SK-N-SH treated with all-trans-retinoic acid at 6 μM for 48 hours (cell line): ENCODE data around the gene NAP1L4.

Experiments used
- ATAC-seq: fragments of 200-7000 bp; cut with Tn5 transposase; 3 replicates; pipeline ENCODE4 v1.9.1; 2020; ENCODE audit warnings: mild to moderate bottlenecking, moderate library complexity
- ARNTL ChIP-seq: fragments of 450-650 bp; formaldehyde crosslinking; IDR thresholded peaks from 2 replicates; pipeline ENCODE4 v1.5.0; 2020; ENCODE audit warnings: low read depth, mild to moderate bottlenecking, moderate library complexity, borderline replicate concordance
- BACH2 ChIP-seq: fragments of 250-450 bp; sonication (Bioruptor Pico); IDR thresholded peaks from 2 replicates; pipeline ENCODE4 v1.9.0; 2021; ENCODE audit warnings: mild to moderate bottlenecking, borderline replicate concordance
- CSDC2 ChIP-seq: fragments of 250-450 bp; sonication (Bioruptor Pico); IDR thresholded peaks from 2 replicates; pipeline ENCODE4 v1.5.0; 2020; ENCODE audit warnings: mild to moderate bottlenecking, moderate library complexity
- CSRNP3 ChIP-seq: fragments of 250-450 bp; sonication (Bioruptor Pico); IDR thresholded peaks from 2 replicates; pipeline ENCODE4 v1.5.1; 2021; ENCODE audit warnings: mild to moderate bottlenecking, moderate library complexity
- ESRRG ChIP-seq: fragments of 250-450 bp; sonication (Bioruptor Pico); IDR thresholded peaks from 2 replicates; pipeline ENCODE4 v1.6.1; 2021; ENCODE audit warnings: mild to moderate bottlenecking
- GLIS3 ChIP-seq: fragments of 250-450 bp; sonication (Bioruptor Pico); IDR thresholded peaks from 2 replicates; pipeline ENCODE4 v1.5.0; 2020; ENCODE audit warnings: mild to moderate bottlenecking, moderate library complexity
- ISL1 ChIP-seq: fragments of 250-450 bp; sonication (Bioruptor Pico); IDR thresholded peaks from 2 replicates; pipeline ENCODE4 v2.1.2; 2022; ENCODE audit warnings: mild to moderate bottlenecking, moderate library complexity
- OSR1 ChIP-seq: fragments of 250-450 bp; sonication (Bioruptor Pico); IDR thresholded peaks from 2 replicates; pipeline ENCODE4 v1.8.0; 2022; ENCODE audit warnings: moderate library complexity, mild to moderate bottlenecking, inconsistent platforms
- PPARA ChIP-seq: fragments of 250-450 bp; sonication (Bioruptor Pico); IDR thresholded peaks from 2 replicates; pipeline ENCODE4 v1.5.0; 2020; ENCODE audit warnings: mild to moderate bottlenecking, borderline replicate concordance
- RARB ChIP-seq: fragments of 250-450 bp; sonication (Bioruptor Pico); IDR thresholded peaks from 2 replicates; pipeline ENCODE4 v1.8.0; 2021; ENCODE audit warnings: mild to moderate bottlenecking, moderate library complexity
- SNAI2 ChIP-seq: fragments of 250-450 bp; sonication (Bioruptor Pico); IDR thresholded peaks from 2 replicates; pipeline ENCODE4 v1.5.0; 2020; ENCODE audit warnings: mild to moderate bottlenecking, moderate library complexity
- TCF4 ChIP-seq: fragments of 250-450 bp; sonication (Bioruptor Pico); IDR thresholded peaks from 2 replicates; pipeline ENCODE4 v1.8.0; 2021; ENCODE audit warnings: mild to moderate bottlenecking, moderate library complexity, borderline replicate concordance
- TOX ChIP-seq: fragments of 250-450 bp; sonication (Bioruptor Pico); IDR thresholded peaks from 2 replicates; pipeline ENCODE4 v1.8.0; 2021; ENCODE audit warnings: mild to moderate bottlenecking, moderate library complexity, borderline replicate concordance
- TSHZ2 ChIP-seq: fragments of 250-450 bp; sonication (Bioruptor Pico); IDR thresholded peaks from 2 replicates; pipeline ENCODE4 v1.5.0; 2020; ENCODE audit warnings: mild to moderate bottlenecking, moderate library complexity
- ZC3H10 ChIP-seq: fragments of 250-450 bp; sonication (Bioruptor Pico); IDR thresholded peaks from 2 replicates; pipeline ENCODE4 v1.5.1; 2021; ENCODE audit warnings: mild to moderate bottlenecking, moderate library complexity
- ZFP3 ChIP-seq: fragments of 250-450 bp; sonication (Bioruptor Pico); IDR thresholded peaks from 2 replicates; pipeline ENCODE4 v1.5.0; 2020; ENCODE audit warnings: mild to moderate bottlenecking, moderate library complexity
- ZFP30 ChIP-seq: fragments of 450-650 bp; formaldehyde crosslinking; IDR thresholded peaks from 2 replicates; pipeline ENCODE4 v1.5.0; 2022; ENCODE audit warnings: mild to moderate bottlenecking, moderate library complexity
- ZNF70 ChIP-seq: fragments of 450-650 bp; formaldehyde crosslinking; IDR thresholded peaks from 2 replicates; pipeline ENCODE4 v1.5.0; 2020; ENCODE audit warnings: mild to moderate bottlenecking, moderate library complexity
- TF ChIP-seq, protein P1 (sequence below): fragments of 250-450 bp; sonication (Bioruptor Pico); IDR thresholded peaks from 2 replicates; pipeline ENCODE4 v1.8.0; 2020; ENCODE audit warnings: mild to moderate bottlenecking, moderate library complexity, borderline replicate concordance
- TF ChIP-seq, protein P2 (sequence below): fragments of 250-450 bp; sonication (Bioruptor Pico); IDR thresholded peaks from 2 replicates; pipeline ENCODE4 v1.5.1; 2020; ENCODE audit warnings: low read depth, mild to moderate bottlenecking, moderate library complexity
- TF ChIP-seq, protein P3 (sequence below): fragments of 250-450 bp; sonication (Bioruptor Pico); IDR thresholded peaks from 2 replicates; pipeline ENCODE4 v1.8.0; 2021; ENCODE audit warnings: low read depth, mild to moderate bottlenecking, moderate library complexity, borderline replicate concordance

The NAP1L4 gene

DNA sequence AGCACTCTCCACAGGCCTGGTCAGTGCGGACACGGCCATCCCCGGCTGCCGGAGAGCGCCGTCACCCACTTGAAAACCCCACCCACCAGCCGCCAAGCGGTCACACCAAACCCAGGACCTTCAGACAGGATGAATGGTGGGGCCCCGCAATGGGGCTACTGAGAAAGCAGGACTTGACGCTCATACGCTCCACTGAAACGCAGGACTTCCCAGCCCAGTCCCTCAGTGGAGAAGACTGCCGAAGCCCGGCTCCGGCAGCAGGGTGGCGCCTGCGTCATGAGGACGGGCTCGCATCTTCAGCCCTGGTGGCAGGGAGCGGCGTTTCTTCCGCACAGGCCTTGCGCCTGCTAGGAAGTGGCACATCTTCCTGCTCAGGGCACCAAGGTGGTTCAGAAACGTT lies 47.6 kb downstream of the NAP1L4 start:
- no peak for ATAC-seq
- TF ChIP-seq ZNF70 (no peak), CSRNP3 (no peak), OSR1 (CRISPR knock-in tag) (no peak), TSHZ2 (CRISPR knock-in tag) (no peak), ZC3H10 (no peak), TCF4 (no peak), ZFP30 (CRISPR knock-in tag) (no peak), TOX (CRISPR knock-in tag) (no peak), ARNTL (CRISPR knock-in tag) (no peak), GLIS3 (CRISPR knock-in tag) (no peak), CSDC2 (CRISPR knock-in tag) (no peak), BACH2 (CRISPR knock-in tag) (no peak), SNAI2 (CRISPR knock-in tag) (no peak)
- TF ChIP-seq, protein P1, sequence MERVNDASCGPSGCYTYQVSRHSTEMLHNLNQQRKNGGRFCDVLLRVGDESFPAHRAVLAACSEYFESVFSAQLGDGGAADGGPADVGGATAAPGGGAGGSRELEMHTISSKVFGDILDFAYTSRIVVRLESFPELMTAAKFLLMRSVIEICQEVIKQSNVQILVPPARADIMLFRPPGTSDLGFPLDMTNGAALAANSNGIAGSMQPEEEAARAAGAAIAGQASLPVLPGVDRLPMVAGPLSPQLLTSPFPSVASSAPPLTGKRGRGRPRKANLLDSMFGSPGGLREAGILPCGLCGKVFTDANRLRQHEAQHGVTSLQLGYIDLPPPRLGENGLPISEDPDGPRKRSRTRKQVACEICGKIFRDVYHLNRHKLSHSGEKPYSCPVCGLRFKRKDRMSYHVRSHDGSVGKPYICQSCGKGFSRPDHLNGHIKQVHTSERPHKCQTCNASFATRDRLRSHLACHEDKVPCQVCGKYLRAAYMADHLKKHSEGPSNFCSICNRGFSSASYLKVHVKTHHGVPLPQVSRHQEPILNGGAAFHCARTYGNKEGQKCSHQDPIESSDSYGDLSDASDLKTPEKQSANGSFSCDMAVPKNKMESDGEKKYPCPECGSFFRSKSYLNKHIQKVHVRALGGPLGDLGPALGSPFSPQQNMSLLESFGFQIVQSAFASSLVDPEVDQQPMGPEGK (CRISPR knock-in tag): no peak
- TF ChIP-seq, protein P2, sequence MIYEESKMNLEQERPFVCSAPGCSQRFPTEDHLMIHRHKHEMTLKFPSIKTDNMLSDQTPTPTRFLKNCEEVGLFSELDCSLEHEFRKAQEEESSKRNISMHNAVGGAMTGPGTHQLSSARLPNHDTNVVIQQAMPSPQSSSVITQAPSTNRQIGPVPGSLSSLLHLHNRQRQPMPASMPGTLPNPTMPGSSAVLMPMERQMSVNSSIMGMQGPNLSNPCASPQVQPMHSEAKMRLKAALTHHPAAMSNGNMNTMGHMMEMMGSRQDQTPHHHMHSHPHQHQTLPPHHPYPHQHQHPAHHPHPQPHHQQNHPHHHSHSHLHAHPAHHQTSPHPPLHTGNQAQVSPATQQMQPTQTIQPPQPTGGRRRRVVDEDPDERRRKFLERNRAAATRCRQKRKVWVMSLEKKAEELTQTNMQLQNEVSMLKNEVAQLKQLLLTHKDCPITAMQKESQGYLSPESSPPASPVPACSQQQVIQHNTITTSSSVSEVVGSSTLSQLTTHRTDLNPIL: no peak
- TF ChIP-seq, protein P3, sequence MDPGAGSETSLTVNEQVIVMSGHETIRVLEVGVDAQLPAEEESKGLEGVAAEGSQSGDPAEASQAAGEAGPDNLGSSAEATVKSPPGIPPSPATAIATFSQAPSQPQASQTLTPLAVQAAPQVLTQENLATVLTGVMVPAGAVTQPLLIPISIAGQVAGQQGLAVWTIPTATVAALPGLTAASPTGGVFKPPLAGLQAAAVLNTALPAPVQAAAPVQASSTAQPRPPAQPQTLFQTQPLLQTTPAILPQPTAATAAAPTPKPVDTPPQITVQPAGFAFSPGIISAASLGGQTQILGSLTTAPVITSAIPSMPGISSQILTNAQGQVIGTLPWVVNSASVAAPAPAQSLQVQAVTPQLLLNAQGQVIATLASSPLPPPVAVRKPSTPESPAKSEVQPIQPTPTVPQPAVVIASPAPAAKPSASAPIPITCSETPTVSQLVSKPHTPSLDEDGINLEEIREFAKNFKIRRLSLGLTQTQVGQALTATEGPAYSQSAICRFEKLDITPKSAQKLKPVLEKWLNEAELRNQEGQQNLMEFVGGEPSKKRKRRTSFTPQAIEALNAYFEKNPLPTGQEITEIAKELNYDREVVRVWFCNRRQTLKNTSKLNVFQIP: no peak

DNA sequence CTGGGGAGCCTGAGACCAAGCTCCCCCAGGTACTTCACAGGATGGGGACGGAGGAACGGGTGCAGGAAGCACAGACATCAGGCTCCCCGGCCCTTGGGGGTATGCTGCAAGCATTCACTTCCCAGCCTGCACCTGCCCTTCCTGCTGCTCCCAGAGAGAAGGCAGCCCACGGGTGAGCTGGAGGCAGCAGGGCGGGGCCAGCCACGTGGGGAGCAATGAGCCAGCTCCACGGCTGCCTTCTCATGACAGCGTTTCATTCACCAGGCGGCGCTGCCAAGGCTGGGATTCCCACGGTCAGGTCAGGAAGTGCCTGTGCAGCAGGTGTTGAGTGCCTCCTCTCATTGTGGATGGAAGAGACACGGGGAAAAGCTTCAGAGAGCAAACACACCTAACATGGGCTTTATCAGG lies 48.4 kb downstream of the NAP1L4 start:
- TF ChIP-seq SNAI2 (CRISPR knock-in tag): no peak
- no peak for TF ChIP-seq ZFP30 (CRISPR knock-in tag)
- no peak for TF ChIP-seq ZFP3 (CRISPR knock-in tag)
- TF ChIP-seq ZC3H10: no peak
- TF ChIP-seq ZNF70: no peak
- no peak for TF ChIP-seq ESRRG (CRISPR knock-in tag)
- TF ChIP-seq TOX (CRISPR knock-in tag): no peak
- no peak for TF ChIP-seq TCF4

GRCh38 chr11:2942872-2943710 lies 49.0 kb downstream of the NAP1L4 start:
- no peak for ATAC-seq
- TF ChIP-seq, protein P1 (CRISPR knock-in tag): no peak
- no peak for TF ChIP-seq SNAI2 (CRISPR knock-in tag)
- TF ChIP-seq ZFP3 (CRISPR knock-in tag): no peak
- TF ChIP-seq, protein P2: no peak
- TF ChIP-seq ISL1 (CRISPR knock-in tag): no peak
- no peak for TF ChIP-seq PPARA (CRISPR knock-in tag)
- no peak for TF ChIP-seq ZNF70
- no peak for TF ChIP-seq ESRRG (CRISPR knock-in tag)
- TF ChIP-seq CSRNP3: no peak
- no peak for TF ChIP-seq TCF4
- TF ChIP-seq RARB (CRISPR knock-in tag): no peak
- no peak for TF ChIP-seq CSDC2 (CRISPR knock-in tag)

More for the DNA sequence above, 48.4 kb downstream of the NAP1L4 start:
- no peak for ATAC-seq
